GM12892 (cell line): ENCODE results near the gene SMIM1.

Experiments
- POLR2A ChIP-seq: IDR thresholded peaks from 2 replicates; pipeline ENCODE4 v1.6.1; 2011; ENCODE audit warnings: low read depth, low read length, control low read depth
- POLR2AphosphoS5 ChIP-seq: IDR thresholded peaks from 2 replicates; pipeline ENCODE4 v1.6.1; 2011; ENCODE audit warnings: low read depth, low read length, control low read depth

GRCh38 chr1:3821908-3822307 is 49.4 kb downstream of the SMIM1 start:
- TF ChIP-seq POLR2A: no peak
- TF ChIP-seq POLR2AphosphoS5: no peak
